Right lobe of liver (tissue), 6 donors: ENCODE measurements around the gene MON1A. TPM values are rescaled to one million over a fixed set of nuclear protein-coding genes. Genes with fewer than 3 reads are reported as not detected.

Source experiments
- ATAC-seq, 4 donors: fragments of 200-7000 bp; cut with Tn5 transposase; one replicate each; pipeline ENCODE4 v1.9.1; 2020; ENCODE audit warnings: mild to moderate bottlenecking in 4 of 4, moderate library complexity in 4 of 4
- DNase-seq, 3 donors: peaks; one replicate each; pipeline ENCODE4 v3.0.0-alpha.2; 2020
- H3K27ac ChIP-seq, 3 donors: fragments of 200-600 bp; one replicate each; pipeline ENCODE4 v1.8.0; 2022
- H3K27me3 ChIP-seq, 2 donors: fragments of 200-600 bp; one replicate each; pipeline ENCODE4 v1.8.0; 2022
- H3K36me3 ChIP-seq, 4 donors: fragments of 200-600 bp; sonication (generic) in 1 of 4; one replicate each; pipeline versions ENCODE4 v1.5.1 to v1.8.0; 2017 to 2022; ENCODE audit warnings: control low read depth in 1 of 4
- H3K4me1 ChIP-seq, 4 donors: fragments of 200-600 bp; sonication (generic) in 1 of 4; one replicate each; pipeline versions ENCODE4 v1.5.1 to v1.8.0; 2017 to 2022; ENCODE audit warnings: control low read depth in 1 of 4
- H3K4me3 ChIP-seq, 3 donors: fragments of 200-600 bp; one replicate each; pipeline ENCODE4 v1.8.0; 2022
- H3K9me3 ChIP-seq, 4 donors: fragments of 200-600 bp; sonication (generic) in 1 of 4; one replicate each; pipeline versions ENCODE4 v1.5.1 to v1.8.0; 2017 to 2022; ENCODE audit warnings: control low read depth in 1 of 4
- POLR2A ChIP-seq: fragments of 450-650 bp; IDR thresholded peaks from one replicate; pipeline ENCODE4 v1.6.1; 2017; ENCODE audit warnings: antibody characterized with exemption, mild to moderate bottlenecking
- WGBS: methylation state at CpG from one replicate; pipeline ENCODE4 v1.1.6; 2018; ENCODE audit warnings: low coverage, low lambda C conversion rate; ENCODE audit not compliant: insufficient coverage; ENCODE audit errors: missing lambda C conversion rate; 5-methylcytosine and 5-hydroxymethylcytosine counted together
- intact Hi-C, 2 donors: fragments of 100-400 bp; cut with DNase I; formaldehyde crosslinking; loops; one replicate each; pipeline versions ENCODE4 v1.11.2 to v1.14.1; 2022
- total RNA-seq, 6 experiments: library from RNA; depleted of rRNA in 2 of 6; stranded (reverse); fragments of >200 nt in 2 of 6; fragmentation: NEBNext Ultra II Directional in 3 of 6; extraction: Animal tissue kit (Norgen Biotek cat#: 25700) in 3 of 6; gene quantifications; one replicate each; pipeline versions ENCODE4 v1.1.0 to v1.2.4, GENCODE V29; 2016 to 2023
- TF ChIP-seq, protein P1 (sequence below), 4 donors: fragments of 200-600 bp in 3 of 4; fragments of 450-650 bp in 1 of 4; IDR thresholded peaks; one replicate each; pipeline versions ENCODE4 v1.5.1 to v1.8.0; 2016 to 2022; ENCODE audit warnings: antibody characterized with exemption in 4 of 4, mild to moderate bottlenecking in 2 of 4
- donor health status: DM: no; HTN: yes; CAD: no.
- donor health status: DM: no; HTN: no; CAD: no.
- donor health status: DM: no; HTN: no; CAD: no.
- donor health status: DM: no; HTN: yes; CAD: no.
- donor health status: DM: no; HTN: yes; CAD: no.

Gene MON1A
- total RNA-seq, 6 experiments from 2014 or later, result 5.4 to 14.2 (median 7.5) TPM

DNA sequence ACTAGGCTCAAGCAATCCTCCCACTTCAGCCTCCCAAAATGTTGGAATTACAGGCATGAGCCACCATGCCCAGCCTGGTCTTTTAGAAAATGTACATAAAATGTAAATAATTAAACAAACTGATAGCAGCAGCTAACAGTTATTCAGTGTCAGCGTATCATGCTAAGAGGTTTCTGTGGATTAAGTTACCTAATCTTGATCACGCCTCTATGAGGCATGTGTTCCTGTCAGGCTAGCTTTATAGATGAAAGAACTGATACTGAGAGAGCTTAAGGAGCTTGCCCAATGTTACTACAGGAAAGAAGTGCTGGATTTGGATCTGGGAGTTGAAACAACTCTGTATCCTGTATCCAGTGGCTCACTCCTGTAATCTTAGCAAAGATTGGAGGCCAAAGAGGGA, 14.7 kb downstream of the MON1A start:
- TF ChIP-seq POLR2A, result no peak
- TF ChIP-seq, protein P1, sequence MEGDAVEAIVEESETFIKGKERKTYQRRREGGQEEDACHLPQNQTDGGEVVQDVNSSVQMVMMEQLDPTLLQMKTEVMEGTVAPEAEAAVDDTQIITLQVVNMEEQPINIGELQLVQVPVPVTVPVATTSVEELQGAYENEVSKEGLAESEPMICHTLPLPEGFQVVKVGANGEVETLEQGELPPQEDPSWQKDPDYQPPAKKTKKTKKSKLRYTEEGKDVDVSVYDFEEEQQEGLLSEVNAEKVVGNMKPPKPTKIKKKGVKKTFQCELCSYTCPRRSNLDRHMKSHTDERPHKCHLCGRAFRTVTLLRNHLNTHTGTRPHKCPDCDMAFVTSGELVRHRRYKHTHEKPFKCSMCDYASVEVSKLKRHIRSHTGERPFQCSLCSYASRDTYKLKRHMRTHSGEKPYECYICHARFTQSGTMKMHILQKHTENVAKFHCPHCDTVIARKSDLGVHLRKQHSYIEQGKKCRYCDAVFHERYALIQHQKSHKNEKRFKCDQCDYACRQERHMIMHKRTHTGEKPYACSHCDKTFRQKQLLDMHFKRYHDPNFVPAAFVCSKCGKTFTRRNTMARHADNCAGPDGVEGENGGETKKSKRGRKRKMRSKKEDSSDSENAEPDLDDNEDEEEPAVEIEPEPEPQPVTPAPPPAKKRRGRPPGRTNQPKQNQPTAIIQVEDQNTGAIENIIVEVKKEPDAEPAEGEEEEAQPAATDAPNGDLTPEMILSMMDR (IDR thresholded peaks at IDR 0.05), result no peak
- ATAC-seq (no peak), DNase-seq (no peak)
- intact Hi-C loops, result no loop called here
- no peaks in the 10 kb centered on the region for H3K4me1 ChIP-seq
- H3K36me3 ChIP-seq, result peaks cover 0 to 12% (median 0%) of the 10 kb centered on the region in 4 donors
- H3K9me3 ChIP-seq, result no peaks in the 10 kb centered on the region
- H3K27ac ChIP-seq, result no peak overlapping the region
- no peak overlapping the region for H3K4me3 ChIP-seq
- H3K27me3 ChIP-seq, result no peaks in the 10 kb centered on the region
- 89% methylated on average over 2 of the region's 2 CpGs for WGBS

DNA sequence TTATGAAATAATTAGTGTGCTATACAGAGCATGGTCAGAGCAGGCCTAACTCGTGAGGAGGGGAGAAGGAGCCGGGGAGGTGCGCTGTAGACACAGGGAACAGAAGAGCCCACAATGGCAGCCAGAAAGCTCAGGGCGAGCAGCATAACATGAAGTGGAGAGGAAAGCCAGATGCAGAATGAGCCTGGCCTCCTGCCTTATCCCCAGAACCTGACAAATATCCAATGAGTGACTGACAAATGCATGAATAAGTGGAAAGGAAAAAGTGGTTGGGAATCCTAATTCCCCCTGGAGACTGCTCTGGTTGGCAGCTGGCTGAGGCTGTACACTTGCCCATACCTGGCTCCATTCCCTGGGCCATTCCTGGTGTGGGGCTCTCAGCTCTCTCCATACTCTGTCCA, 16.7 kb downstream of the MON1A start:
- Histone ChIP-seq H3K27ac (no peak overlapping the region), H3K9me3 (no peaks in the 10 kb centered on the region), H3K27me3 (no peaks in the 10 kb centered on the region), H3K36me3 (peaks cover 0 to 12% (median 0%) of the 10 kb centered on the region in 4 donors), H3K4me3 (no peak overlapping the region), H3K4me1 (no peaks in the 10 kb centered on the region)
- intact Hi-C loops, result no loop called here
- WGBS, result 89% methylated on average over 4 of the region's 4 CpGs
- ATAC-seq (no peak), DNase-seq (no peak)
- no peak for TF ChIP-seq POLR2A
- TF ChIP-seq, protein P1 (IDR thresholded peaks at IDR 0.05), result no peak

DNA sequence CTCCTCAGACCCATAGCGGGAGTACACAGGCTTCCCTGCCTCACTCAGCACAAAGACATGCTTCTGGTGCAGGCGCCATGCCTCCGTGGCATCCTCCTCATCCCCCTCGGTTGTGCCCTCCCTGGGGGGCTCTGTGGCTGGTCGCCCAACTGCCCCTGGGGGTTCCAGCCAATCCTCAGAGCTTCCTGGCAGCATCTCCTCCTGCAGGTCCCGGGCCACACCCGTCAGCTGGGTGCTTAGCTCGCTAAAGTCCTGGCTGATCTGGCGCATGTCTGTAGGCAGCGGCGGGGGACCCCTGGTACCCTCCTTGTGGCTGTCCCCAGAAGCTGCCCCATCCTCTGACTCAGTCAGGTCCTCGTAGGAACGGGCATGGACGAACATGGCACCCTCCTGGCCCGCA, 18.0 kb downstream of the MON1A start:
- H3K4me1 ChIP-seq, result no peaks in the 10 kb centered on the region
- H3K36me3 ChIP-seq, result peaks cover 0 to 12% (median 0%) of the 10 kb centered on the region in 4 donors
- TF ChIP-seq, protein P1 (IDR thresholded peaks at IDR 0.05), result no peak
- TF ChIP-seq POLR2A, result no peak
- no peaks in the 10 kb centered on the region for H3K9me3 ChIP-seq
- no peak overlapping the region for H3K4me3 ChIP-seq
- DNase-seq (no peak), ATAC-seq (no peak)
- no peaks in the 10 kb centered on the region for H3K27me3 ChIP-seq
- no peak overlapping the region for H3K27ac ChIP-seq
- 87% methylated on average over 4 of the region's 15 CpGs for WGBS
- intact Hi-C loops, result no loop called here

DNA sequence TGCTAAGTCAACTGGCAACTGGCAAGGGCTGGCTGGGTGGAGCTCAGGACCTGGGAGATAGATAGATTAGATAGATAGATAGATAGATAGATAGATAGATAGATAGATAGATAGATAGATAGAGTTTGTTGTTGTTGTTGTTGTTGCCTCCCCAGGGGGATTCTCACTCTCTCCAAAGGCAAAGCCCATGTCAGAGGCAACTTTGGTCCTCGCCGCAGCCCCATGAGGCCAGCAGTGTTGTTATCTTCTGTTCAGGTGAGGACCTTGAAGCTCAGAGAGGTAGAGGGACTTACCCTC, 18.5 kb downstream of the MON1A start:
- intact Hi-C loops, result no loop called here
- no peaks in the 10 kb centered on the region for H3K27me3 ChIP-seq
- peaks cover 0 to under 1% (median 0%) of the 10 kb centered on the region in 4 donors for H3K4me1 ChIP-seq
- H3K27ac ChIP-seq, result no peak overlapping the region
- no peaks in the 10 kb centered on the region for H3K9me3 ChIP-seq
- peaks cover 0 to 12% (median 0%) of the 10 kb centered on the region in 4 donors for H3K36me3 ChIP-seq
- ATAC-seq, result no peak
- no peak overlapping the region for H3K4me3 ChIP-seq
- TF ChIP-seq, protein P1 (IDR thresholded peaks at IDR 0.05), result no peak
- no peak for TF ChIP-seq POLR2A
- WGBS, result no CpG with 5 or more reads among the region's 2 CpGs
- DNase-seq, result no peak
